ENCODE data around the gene THEMIS.

- TF ChIP-seq CTCF (IDR thresholded peaks at IDR 0.05; ENCODE audit: low read depth, low read length, poor library complexity, severe bottlenecking) (peak; percentile 37), EZH2phosphoT487 (IDR thresholded peaks at IDR 0.05; ENCODE audit: borderline replicate concordance, low read length) (no peak)
Measured at GRCh38 chr6:127690092-127690491, 210.8 kb downstream of the THEMIS start.
